OCI-LY3 (cell line): Measurements from ENCODE around the gene ITGA2.

Experiments
- H2AFZ ChIP-seq: fragments of 200-600, 300-600 bp; shearing (Covaris generic); 2 replicates; pipeline ENCODE4 v1.6.0; 2014; ENCODE audit warnings: antibody characterized with exemption, low read depth, low read length
- H3K27ac ChIP-seq: fragments of 200-600, 300-600 bp; sonication (generic); 2 replicates; pipeline ENCODE4 v1.5.1; 2014; ENCODE audit warnings: mild to moderate bottlenecking, low read length, moderate library complexity, mixed read lengths
- H3K27me3 ChIP-seq: fragments of 200-600, 300-600 bp; sonication (generic); 2 replicates; pipeline ENCODE4 v1.6.1; 2014; ENCODE audit warnings: low read depth, low read length, mixed read lengths
- H3K36me3 ChIP-seq: fragments of 200-600, 300-600 bp; sonication (generic); replicated peaks from 2 replicates; pipeline ENCODE3; 2014; ENCODE audit warnings: low read depth, low read length, mixed read lengths
- H3K4me1 ChIP-seq: fragments of 300-600, 200-600 bp; sonication (generic); 2 replicates; pipeline ENCODE4 v1.6.1; 2014; ENCODE audit warnings: low read length, mixed read lengths
- H3K4me2 ChIP-seq: fragments of 200-600, 300-600 bp; sonication (generic); 2 replicates; pipeline ENCODE4 v1.6.1; 2014; ENCODE audit warnings: low read length, mixed read lengths
- H3K4me3 ChIP-seq: fragments of 300-600, 200-600 bp; sonication (generic); 2 replicates; pipeline ENCODE4 v1.5.1; 2014; ENCODE audit warnings: antibody characterized with exemption, mild to moderate bottlenecking, low read length, moderate library complexity
- H3K79me2 ChIP-seq: fragments of 300-600, 200-600 bp; shearing (Covaris generic); 2 replicates; pipeline ENCODE4 v1.6.1; 2014; ENCODE audit warnings: mild to moderate bottlenecking, low read length, mixed read lengths
- H3K9ac ChIP-seq: fragments of 300-600, 200-600 bp; shearing (Covaris generic); 2 replicates; pipeline ENCODE4 v1.6.0; 2014; ENCODE audit warnings: mild to moderate bottlenecking, low read length, moderate library complexity
- H3K9me3 ChIP-seq: fragments of 200-600, 300-600 bp; shearing (Covaris generic); 2 replicates; pipeline ENCODE4 v1.6.1; 2014; ENCODE audit warnings: low read length, mixed read lengths; ENCODE audit not compliant: insufficient read depth
- H4K20me1 ChIP-seq: fragments of 200-600, 300-600 bp; sonication (generic); 2 replicates; pipeline ENCODE4 v1.6.1; 2016; ENCODE audit warnings: low read length, mixed read lengths; ENCODE audit not compliant: insufficient read depth
- CTCF ChIP-seq: fragments of 200-600, 300-600 bp; sonication (generic); IDR thresholded peaks from 2 replicates; pipeline ENCODE4 v1.5.1; 2014; ENCODE audit warnings: antibody characterized with exemption, low read length, low read depth
- EZH2phosphoT487 ChIP-seq: fragments of 200-600 bp; shearing (Covaris generic); IDR thresholded peaks from 2 replicates; pipeline ENCODE4 v1.6.1; 2018; ENCODE audit warnings: antibody characterized with exemption, mixed run types, low read depth

Gene ITGA2

GRCh38 chr5:53034832-53035231 lies 45.7 kb downstream of the ITGA2 start:
- Histone ChIP-seq H3K4me1 (peaks cover 28% of the 10 kb centered on the region), H3K36me3 (no peaks in the 10 kb centered on the region), H2AFZ (no peak overlapping the region), H3K4me3 (no peak overlapping the region), H3K27me3 (no peaks in the 10 kb centered on the region), H3K4me2 (no peak overlapping the region), H3K9me3 (no peaks in the 10 kb centered on the region), H3K79me2 (peaks cover 5% of the 10 kb centered on the region; the same call in 1 of the 2 replicates), H3K9ac (no peak overlapping the region), H4K20me1 (no peaks in the 10 kb centered on the region), H3K27ac (no peak overlapping the region)
- no peak for TF ChIP-seq CTCF
- TF ChIP-seq EZH2phosphoT487: no peak

GRCh38 chr5:53035868-53036381 lies 46.8 kb downstream of the ITGA2 start:
- H3K4me2 ChIP-seq: no peak overlapping the region
- TF ChIP-seq CTCF (peak; percentile 58), EZH2phosphoT487 (no peak)
- peaks cover 5% of the 10 kb centered on the region; the same call in 1 of the 2 replicates for H3K79me2 ChIP-seq
- no peak overlapping the region for H3K27ac ChIP-seq
- H3K4me3 ChIP-seq: no peak overlapping the region
- no peaks in the 10 kb centered on the region for H3K27me3 ChIP-seq
- H4K20me1 ChIP-seq: no peaks in the 10 kb centered on the region
- H2AFZ ChIP-seq: no peak overlapping the region
- H3K36me3 ChIP-seq: no peaks in the 10 kb centered on the region
- H3K9me3 ChIP-seq: no peaks in the 10 kb centered on the region
- no peak overlapping the region for H3K9ac ChIP-seq
- H3K4me1 ChIP-seq: peaks cover 39% of the 10 kb centered on the region

- no peak overlapping the region for H3K27ac ChIP-seq
- H3K27me3 ChIP-seq: no peaks in the 10 kb centered on the region
- H3K4me1 ChIP-seq: peaks cover 45% of the 10 kb centered on the region
- H3K9me3 ChIP-seq: no peaks in the 10 kb centered on the region
- H3K4me3 ChIP-seq: no peak overlapping the region
- H3K79me2 ChIP-seq: peaks cover 5% of the 10 kb centered on the region; the same call in 1 of the 2 replicates
- no peak overlapping the region for H2AFZ ChIP-seq
- no peak overlapping the region for H3K9ac ChIP-seq
- H3K4me2 ChIP-seq: no peak overlapping the region
- no peak for TF ChIP-seq EZH2phosphoT487
- no peak for TF ChIP-seq CTCF
- H4K20me1 ChIP-seq: no peaks in the 10 kb centered on the region
- peaks cover 4% of the 10 kb centered on the region for H3K36me3 ChIP-seq
These were observed 48.1 kb downstream of the ITGA2 start for GRCh38 chr5:53037141-53037859.

GRCh38 chr5:53038196-53038847 lies 49.2 kb downstream of the ITGA2 start:
- Histone ChIP-seq H2AFZ (no peak overlapping the region), H3K4me2 (no peak overlapping the region; the same call in 1 of the 2 replicates), H3K4me1 (peaks cover 49% of the 10 kb centered on the region), H3K27me3 (no peaks in the 10 kb centered on the region), H4K20me1 (no peaks in the 10 kb centered on the region), H3K79me2 (peaks cover 5% of the 10 kb centered on the region; the same call in 1 of the 2 replicates), H3K4me3 (no peak overlapping the region), H3K36me3 (peaks cover 6% of the 10 kb centered on the region), H3K27ac (no peak overlapping the region), H3K9me3 (no peaks in the 10 kb centered on the region), H3K9ac (no peak overlapping the region)
- TF ChIP-seq CTCF (no peak), EZH2phosphoT487 (no peak)
